Activated T-helper 9 cell treated with anti-CD3 and anti-CD28 coated beads, Interleukin-2, amount 50 U/mL, for 16 hours (primary cell): ENCODE results near the gene RPL27.

Experiments used
- DNase-seq: peaks from one replicate; pipeline ENCODE4 v3.0.0-alpha.2; 2020; ENCODE audit warnings: low read depth

The RPL27 gene

DNA sequence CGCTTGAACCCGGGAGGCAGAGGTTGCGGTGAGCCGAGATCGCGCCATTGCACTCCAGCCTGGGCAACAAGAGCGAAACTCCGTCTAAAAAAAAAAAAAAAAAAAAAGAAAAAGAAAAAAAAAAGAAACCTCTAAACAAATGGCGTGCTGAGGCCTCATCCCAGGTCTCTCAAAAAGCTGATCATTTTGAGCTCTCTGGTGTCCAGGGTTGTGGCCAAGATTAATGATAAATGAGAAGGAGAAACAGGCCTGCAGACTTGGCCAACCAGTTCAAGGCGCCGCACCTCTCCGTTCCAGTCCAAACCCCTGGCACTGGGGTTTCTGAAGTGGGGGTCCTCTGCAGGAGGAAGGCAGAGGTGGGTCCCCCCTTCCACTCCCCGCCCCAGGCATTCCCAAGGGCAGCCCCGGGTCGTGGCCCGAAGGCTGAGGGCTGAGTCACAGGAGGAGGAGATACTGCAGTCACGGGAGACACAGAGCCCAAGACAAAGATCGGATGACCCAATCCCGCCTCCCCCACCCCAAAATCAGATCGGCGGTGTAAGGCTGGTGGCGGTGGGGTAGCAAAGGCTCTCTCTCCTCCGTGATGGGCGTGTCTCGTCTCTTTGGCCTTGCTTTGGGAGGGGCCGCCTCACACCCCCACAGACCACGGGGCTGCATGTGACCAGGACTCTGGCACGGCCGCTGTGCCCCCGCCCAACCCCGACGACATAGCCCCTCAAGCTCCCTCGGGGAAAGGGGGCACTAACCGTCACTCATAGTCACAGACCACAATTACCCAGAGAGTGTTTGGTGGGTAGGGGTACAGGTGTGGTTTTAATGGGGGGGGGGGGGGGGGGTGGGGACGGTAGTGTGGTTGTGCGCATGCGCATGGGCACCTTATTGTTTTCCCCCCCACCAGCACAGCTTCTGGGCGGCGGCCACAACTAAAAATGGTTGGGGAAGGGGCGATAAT, 22.8 kb downstream of the RPL27 start:
- no peak for DNase-seq

DNA sequence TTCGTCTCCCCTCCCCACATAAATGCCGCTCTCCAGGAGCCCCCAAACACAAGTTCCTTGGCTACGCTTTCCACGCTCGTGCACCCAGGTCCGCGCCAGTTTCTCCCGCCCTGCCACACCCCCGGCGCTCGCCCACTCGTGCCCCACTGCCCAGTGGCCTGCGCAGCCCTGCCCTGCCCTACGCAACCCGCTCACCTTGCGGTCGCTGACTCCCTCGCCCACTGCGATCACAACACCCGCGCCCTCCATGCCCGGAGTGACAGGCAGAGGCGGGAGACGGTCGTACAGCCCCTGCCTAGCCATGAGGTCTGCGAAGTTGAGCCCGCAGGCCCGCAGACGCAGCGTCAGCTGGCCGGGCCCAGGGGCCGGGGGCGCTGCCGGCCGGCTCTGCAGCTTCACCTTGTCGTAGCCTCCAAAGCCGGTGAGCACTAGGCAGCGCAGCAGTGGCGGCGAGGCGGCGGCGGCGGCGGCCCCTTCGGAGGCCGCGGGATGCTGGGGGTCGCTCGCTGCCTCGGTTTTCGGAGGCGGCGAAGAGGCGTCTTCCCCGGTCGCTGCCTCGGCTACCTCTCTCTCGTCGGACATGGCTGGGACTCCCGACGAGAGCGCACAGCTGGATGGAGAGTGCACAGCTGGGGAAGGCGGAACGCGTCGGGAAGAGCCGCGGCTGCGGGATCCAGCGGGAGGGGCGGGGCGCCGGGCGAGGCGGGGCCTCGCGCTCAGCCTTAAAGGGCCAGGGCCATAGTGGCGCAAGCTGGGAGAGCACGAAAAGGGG, 23.7 kb downstream of the RPL27 start, which contains the start of gene VAT1:
VAT1 (minus strand) TSS at position 645 of the 772 bp plus-strand sequence; CDS start at position 582, 63 bp downstream.
- DNase-seq, result peak; percentile 53

DNA sequence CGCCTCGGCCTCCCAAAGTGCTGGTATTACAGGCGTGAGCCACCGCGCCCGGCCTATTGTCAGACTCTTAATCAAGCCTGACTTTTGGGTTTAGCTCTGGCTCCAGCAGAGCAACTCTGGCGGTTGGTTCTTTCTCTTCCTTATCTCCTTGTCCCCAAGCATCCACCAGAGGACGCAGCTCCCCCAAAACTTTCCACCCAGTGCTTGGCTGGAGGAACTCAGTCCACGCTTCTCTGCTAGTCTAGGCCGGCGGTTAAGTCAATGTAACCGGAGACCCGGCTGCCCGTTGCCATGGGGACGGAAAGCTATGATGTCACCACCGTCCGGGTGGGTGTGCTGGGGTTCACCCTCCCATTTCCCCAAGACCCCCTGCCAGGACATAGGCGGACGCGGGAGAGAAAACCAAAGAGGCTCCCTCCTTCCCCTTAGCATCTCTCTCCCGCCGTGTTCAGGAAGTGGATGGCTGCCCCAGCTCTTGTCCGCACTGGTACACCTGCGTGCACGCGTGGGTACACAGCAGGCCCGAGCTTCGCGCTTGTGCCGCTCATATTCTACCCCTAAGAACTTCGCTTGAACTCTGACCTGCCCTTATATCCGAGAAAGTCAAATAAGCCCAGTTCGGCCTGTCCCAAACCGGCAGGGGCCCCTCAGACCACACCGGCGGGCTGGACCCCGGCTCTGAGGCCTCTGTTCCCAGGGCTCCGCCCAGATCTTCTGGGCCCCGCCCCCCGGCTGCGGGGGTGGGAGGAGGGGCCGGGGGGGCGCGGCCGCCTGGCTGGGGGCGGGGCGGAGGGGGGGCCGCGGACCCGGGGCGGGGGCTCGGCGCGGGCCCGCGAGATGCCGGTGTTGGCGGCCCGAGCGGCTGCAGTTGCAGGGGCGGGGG, 26.4 kb downstream of the RPL27 start, which contains the start of gene RND2:
RND2 (plus strand) TSS at position 825 of the 883 bp plus-strand sequence. CDS start 117 bp downstream, outside the sequence.
- DNase-seq, result peak; percentile 66

DNA sequence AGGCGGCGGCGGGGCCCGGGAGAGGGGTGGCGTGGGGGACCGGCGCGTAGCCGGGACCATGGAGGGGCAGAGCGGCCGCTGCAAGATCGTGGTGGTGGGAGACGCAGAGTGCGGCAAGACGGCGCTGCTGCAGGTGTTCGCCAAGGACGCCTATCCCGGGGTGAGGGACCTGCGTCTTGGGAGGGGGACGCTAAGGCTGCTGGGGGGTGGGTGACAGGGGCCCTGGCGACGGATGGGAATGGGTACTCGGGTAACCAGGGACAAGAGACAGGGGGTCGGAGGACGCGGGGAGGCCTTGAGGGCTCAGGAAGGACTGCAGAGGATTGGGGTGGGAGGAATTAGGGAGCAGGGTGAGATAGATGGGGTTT, 27.1 kb downstream of the RPL27 start:
- no peak for DNase-seq

DNA sequence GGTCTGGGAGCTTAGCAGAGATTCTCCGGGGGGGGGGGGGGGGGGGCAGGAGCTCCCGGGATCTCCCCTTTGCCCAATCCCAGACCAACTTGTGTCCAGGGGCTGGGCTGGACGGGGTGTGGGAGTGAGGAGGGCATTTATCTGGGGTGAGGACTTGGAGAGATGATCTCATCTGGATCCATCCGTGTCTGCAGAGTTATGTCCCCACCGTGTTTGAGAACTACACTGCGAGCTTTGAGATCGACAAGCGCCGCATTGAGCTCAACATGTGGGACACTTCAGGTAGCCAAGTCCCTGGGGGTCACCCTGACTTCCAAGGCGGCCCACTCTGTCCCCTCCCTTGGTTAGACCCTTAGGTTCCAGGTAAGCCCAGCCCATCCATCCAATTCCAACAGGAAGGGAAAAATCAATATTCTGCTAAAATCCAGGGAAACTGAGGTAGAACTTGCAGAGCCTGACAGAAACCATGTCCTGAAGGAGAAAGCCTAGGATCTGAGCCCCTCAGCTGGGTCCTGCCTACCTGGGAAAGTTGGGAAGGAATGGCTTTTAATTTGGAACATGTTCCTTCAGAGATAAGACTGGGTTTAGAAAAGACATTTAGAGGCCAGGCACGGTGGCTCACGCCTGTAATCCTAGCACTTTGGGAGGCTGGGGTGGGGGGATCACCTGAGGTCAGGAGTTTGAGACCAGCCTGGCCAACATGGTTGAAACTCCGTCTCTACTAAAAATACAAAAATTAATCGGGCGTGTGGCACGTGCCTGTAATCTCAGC, 27.7 kb downstream of the RPL27 start:
- DNase-seq, result no peak

DNA sequence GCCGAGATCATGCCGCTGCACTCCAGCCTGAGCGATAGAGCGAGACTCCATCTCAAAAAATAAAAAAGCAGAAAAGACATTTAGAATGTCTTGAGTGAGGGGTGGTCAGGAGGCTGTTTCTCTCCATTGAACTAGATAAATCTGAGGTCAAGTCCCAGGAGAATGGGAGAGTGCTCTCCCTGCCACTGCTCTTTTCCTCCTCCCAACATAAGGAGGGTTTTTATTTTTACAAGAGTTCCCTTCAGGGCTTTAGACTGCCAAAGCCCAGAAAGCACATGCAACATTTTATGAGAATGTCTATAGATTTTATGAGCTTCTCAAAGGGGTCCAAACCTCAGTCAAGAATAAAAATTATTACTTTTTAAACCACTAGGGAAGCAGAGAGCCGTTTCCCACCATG, 28.4 kb downstream of the RPL27 start:
- DNase-seq, result no peak

DNA sequence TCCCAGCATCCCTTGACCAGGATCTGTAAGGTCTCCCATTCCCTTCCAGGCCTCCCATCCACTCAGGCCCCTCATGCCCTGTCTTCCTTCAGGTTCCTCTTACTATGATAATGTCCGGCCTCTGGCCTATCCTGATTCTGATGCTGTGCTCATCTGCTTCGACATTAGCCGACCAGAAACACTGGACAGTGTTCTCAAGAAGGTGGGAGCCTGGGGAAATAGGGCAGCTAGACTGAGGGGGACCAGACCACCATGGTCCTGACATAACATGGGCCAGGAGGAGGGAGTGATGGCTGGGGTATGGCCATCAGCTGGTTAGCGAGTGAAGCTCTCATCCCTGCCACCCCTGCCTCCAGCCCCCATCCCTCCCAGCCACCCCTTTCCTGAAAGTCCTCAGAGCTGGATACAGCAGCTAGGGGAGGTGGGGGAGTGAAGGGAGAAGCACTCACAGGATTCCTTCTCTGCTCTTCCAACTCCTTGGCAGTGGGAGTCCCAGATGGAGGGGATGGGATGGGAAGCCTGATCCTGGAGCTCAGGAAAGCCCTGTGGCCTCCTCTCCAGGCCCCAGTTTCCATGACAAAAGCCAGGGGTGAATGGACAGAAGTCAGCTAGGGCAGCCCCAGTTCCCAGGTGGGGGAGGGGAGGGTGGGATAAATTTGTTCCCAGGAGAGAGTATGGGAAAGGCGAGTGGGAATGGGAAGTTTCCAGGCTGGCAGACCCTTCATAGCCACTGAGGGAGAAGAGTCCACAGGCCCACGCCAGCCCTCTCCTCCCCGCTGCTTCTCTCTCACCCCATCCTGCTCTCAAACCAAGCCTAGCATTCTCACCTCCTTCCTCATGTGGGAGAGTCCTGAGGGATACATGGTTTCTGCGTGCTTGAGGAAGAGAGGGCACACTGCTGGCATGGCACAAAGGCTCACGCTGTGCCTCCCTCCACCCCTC, 29.1 kb downstream of the RPL27 start:
- no peak for DNase-seq

DNA sequence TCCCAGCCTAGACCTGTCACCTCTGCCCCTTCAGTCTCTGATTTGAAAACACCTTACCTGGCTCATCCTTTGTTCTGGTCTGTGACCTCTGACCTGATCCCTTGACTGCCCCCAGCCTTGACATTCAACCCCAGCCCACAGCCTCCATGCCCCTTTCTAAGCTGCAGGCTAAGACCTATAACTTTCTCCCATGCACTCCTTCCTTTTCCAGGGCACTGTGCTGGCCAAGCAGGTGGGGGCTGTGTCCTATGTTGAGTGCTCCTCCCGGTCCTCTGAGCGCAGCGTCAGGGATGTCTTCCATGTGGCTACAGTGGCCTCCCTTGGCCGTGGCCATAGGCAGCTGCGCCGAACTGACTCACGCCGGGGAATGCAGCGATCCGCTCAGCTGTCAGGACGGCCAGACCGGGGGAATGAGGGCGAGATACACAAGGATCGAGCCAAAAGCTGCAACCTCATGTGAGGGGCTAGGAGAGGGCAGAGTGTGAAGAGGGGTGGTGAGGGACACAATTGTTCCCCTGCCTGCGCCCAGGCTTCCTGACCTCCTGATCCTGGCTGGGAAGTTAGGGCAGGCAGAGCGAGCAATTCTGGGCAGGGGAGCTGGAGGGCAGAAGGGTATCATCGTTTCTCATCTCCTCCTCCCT, 30.1 kb downstream of the RPL27 start:
- DNase-seq, result no peak

DNA sequence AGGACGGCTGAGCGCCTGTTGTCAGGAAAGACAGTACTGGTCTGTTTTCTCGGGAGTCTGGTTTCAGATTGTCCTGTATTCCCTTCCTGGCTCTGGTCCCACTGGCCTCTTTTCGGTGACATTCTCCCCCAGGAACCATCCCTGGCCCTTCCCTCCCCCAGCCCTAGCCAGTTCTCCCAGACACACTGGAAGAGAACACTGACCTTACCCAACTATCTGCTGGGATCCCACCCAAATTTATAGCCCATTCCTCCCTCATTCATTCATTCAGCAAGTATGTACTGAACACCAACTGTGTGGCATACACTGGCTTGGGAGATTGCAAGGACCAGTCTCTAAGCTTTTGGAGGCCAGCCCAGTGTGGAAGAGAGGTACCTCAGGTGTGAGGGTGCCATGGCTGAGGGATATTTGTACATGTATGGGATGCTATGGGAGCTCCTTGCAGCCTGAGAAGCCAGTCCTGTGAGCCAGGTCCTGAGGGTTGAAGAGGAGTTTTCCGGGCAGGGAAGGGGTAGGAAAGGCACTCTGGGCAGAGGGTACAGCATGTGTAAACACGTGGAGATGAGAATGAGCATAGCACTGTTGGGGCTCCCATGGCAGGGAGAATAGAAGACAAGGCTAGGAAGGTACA, 32.0 kb downstream of the RPL27 start:
- no peak for DNase-seq

DNA sequence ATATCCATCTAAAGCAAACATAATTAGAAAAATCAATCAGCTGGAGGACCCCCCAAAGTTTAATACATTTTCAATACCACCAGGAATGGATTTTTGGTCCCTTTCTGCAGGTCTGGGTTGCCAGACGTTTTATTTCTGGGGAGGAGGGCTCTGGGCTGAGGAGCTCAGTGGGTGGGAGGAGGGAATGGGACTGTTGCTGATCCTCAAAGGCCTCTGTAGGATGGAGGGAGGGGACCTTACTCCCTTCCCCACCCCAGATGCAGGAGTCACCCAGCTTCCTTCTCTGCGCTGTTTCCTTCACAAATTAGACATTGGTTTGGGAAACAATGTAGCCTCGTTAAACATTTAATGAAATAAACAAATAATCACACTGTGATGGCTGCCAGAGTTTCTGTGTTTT, 33.4 kb downstream of the RPL27 start:
- DNase-seq, result no peak

DNA sequence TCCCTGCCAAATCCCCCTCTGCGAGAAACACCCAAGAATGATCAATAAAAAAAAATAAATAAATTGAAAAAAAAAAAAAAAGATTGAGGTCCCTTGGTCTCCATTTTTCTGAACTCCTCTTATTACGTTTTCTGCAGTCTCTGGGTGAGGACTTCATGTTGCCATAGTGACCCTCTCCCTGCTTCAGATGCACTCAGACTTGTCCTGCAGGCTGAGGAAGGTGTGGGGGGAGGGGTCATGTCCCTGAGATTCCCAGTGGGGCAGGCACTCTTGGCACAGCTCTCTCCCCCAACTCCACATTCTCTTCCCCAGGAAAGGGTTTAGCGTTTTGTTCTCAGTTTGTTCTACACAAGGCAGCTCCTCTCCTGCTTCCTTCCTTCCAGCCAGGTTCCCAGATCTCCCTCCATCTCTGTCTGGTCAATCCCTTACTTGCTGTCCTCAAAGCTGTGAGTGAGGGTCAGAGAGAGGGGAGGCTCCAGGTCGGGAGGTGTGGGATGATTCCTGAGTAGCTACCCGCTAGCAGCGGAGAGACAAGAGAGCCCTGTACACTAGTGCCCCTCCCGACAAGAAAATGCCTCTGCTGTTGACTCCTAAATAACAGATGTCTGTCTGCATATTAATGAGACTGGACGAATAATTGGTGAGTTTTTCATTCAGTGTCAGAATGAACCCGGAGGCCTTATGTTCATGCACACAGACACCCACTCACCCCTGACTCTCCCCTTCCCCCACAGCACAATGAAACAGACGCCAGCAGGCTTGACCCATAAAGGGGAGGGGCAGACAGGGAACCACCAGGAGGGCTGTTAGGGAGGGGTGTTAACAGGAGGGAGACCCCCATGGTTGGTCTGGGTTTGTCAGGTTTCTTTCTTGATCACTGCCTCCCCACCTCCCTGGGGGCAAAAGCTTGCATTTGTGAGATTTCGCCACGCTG, 36.0 kb downstream of the RPL27 start:
- DNase-seq, result no peak

DNA sequence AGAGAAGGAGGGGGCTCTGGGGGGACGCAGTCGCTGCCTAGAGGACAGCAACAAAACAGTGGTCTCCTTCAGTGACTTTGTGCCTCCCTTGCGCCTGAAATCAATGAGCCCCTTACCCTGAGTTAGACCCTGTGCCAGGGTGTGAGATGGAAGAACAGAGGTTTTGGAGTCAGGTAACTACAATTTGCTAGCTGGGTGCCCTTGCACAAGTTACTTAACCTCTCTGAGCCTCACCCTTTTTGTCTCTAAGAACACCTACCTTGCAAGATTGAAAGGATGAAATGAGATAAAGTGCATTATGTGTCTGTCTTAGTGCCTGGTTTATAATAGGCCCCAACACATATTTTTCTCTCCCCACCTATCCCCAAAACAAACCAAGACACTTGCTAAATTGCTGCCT, 36.7 kb downstream of the RPL27 start:
- no peak for DNase-seq

DNA sequence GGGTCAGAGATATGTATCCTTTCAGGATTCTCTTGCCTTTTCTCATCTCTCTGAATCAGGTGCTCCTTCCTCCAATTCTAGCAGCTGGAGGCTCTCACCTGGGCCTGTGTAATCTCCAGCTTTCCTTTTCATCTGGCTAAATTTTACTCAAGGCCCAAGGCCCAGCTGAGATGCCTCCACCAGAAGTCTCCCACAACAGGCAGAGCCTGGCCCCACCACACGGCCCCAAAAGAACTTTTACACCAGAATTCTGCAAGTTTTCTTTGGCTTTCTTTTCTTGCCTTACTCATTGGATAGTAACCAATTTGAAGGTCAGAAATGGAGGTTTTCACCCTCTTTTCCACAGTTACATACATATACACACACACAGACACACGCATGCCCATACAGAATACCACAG, 41.4 kb downstream of the RPL27 start:
- no peak for DNase-seq

DNA sequence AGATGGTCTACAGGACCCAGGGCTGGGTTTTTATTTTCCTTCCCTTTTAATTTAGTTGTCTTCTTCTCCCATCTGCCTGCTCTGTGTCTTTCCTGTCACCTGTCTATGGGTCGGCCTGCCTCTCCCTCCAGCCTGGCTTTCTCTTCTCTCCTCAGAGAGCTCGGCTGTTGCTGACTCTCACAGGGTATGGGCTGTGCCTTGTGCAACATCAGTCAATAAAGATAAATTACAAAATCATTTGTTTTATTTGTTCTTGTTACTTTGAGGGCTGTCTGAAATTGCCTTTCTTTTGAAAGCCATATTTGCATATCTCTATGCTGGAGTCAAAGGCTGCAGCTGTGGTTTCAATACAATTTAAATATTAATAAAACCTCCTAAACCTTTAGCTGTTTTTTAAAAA, 42.4 kb downstream of the RPL27 start:
- DNase-seq, result no peak

DNA sequence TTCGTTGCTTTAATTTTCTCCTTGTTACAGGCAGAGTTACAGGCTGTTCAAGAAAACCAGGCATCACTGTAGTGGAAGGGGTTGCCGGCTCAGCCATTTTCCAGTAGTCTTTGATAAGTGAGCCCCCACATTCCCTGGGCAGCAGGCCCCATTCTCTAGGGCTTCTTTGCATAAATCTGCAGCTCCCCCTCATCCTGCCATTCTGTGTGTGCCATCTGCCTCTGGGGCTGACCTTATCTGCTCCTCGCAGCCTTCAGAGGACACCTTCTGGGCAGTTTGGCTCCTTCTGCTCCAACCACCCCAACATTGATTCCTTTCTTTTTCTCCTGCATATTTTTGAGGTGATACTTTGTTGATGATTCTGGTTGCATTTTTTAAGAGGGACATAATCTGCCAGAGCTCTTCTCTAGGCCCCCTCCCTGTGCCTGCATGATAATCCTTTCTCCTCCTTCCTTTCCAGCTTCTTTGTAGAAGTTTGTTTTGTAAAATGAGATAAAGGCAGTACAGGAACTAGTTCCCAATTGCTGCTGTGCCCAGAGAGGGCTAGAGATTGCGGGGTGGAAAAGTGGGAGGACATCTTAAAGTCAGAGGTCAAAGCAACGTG, 43.9 kb downstream of the RPL27 start:
- DNase-seq, result no peak

DNA sequence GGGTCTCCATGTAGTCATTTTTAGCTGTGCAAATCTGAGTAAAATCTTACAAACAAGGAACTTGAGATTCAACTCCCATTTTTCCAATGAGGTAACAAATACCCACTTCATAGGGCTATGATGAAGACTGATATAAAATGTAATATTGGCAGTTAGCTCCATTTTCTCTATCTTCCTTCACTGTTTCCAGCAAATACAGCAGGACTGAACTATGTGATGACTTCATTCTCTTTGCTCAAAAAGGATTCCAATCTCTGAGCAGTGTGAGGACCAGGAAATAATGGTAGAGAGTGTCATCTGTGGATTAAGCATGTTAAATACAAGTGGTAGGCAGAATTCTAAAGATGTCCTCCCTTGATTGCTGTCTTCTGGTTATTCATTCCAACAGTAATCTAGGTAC, 45.1 kb downstream of the RPL27 start:
- DNase-seq, result no peak

DNA sequence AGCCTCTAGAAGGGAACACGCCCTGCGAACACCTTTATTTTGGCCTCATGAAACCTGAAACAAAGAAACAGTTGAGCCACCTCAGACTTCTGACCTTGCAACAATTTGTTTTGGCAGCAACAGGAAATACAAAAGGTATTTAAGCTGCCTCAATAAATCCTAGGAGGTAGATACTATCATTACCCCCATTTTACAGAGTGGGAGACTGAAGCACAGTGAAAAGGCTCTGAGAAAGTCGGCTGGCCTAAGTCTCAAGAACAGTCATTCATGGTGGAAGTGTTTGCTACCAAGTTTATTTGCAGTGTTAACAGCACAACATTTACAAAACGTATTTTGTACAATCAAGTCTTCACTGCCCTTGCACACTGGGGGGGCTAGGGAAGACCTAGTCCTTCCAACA, 45.8 kb downstream of the RPL27 start:
- DNase-seq, result no peak

DNA sequence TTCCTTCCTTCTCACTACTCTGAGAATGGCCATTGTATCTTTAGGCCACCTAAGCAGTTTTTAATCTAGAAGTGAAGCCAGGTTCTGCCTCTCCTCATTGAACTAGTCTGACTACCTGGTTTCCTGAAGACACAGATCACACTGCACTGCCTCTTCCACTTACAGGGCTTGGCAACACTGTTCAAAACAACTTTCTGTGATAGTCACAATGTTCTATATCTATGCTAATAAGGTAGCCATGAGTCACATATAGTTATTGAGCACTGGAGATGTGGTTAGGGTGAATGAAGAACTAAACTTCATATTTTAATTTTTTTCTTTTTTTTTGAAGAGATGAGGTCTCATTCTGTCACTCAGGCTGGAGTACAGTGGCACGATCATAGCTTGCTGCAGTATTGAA, 53.8 kb downstream of the RPL27 start:
- DNase-seq, result no peak
